DMS 273 treated with DMSO at 0.1 percent for 48 hours (cell line): Measurements from ENCODE around the gene LRRC25.

Experiments used
- DNase-seq: peaks from one replicate; lab custom pipeline; 2025; lab: John Stamatoyannopoulos, UW

The LRRC25 gene

DNA sequence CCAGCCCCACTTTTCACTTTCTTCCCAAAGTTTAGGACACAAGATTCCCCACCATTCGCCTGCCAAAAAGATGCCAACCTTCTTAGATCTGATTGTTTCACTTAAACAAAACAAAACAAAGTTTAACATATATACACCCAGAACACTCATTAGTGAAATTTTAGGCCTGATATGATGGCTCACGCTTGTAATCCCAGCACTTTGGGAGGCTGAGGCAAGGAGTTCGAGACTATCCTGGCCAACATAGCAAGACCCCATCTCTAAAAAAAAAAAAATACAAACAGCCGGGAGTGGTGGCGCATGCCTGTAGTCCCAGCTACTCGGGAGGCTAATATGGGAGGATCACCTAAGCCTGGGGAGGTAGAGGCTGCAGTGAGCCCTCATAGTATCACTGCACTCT, 52.1 kb downstream of the LRRC25 start:
- DNase-seq: no peak

DNA sequence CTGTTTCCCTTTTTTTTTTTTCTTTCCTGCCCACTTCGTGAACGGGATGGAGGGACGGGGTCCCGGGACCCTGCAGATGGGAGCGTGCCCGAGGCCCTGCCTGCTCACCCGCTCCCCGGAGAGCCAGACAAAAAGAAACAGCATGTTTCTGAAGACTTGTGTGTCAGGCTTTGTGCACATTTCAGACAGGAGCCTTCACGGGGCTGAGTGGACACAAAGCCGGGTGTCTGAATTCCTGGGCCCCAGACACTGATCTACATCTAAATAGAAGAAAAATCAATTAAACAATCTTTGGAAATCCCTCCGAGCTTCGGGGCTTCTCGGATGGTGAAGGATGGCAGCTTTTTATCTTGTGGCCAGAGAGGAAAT, 52.9 kb downstream of the LRRC25 start:
- DNase-seq: no peak

DNA sequence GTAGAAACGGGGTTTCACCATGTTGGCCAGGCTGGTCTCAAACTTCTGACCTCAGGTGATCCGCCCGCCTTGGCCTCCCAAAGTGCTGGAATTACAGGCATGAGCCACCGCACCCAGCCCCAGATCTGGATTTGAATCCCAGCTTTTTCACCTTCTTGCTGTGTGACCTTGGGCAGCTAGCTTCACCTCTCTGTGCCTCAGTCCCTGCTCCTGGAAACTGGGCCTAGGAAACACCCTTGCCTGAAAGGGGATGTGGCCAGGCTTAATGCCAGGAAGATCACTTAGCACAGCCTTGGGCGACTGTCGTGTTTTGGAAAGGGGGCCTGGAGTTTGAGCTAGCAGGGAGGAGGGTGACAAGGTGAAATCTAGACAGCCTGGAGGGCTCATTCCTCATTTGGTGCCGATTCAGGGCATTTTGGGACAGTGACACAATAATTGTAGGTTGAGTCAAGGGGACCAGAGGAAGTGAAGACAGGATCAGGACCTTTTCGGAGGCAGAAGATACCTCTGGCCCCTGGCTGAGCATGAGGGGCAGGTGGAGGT, 55.3 kb downstream of the LRRC25 start:
- no peak for DNase-seq
